ENCODE results near the gene HCRT. TPM values are rescaled to one million over a fixed set of nuclear protein-coding genes. Genes with fewer than 3 reads are reported as not detected.
A peak's percentile ranks its signal among the peaks of the same experiment; 100 is the strongest.

The HCRT gene
- polyA plus RNA-seq, 1 of the 3 experiments (the other 2 are of a cell fraction), result not detected

GRCh38 chr17:42136654-42137051, 48.6 kb downstream of the HCRT start:
- Histone ChIP-seq H3K4me2 (no peak overlapping the region), H3K36me3 (replicated peaks in 1 of 2; ENCODE audit: control insufficient read depth in 1 of 2, insufficient read depth in 2 of 2, low read length in 1 of 2) (peaks cover 14 to 16% of the 10 kb centered on the region in 2 experiments), H4K20me1 (ENCODE audit: insufficient read depth) (peaks cover 67% of the 10 kb centered on the region), H3K27me3 (ENCODE audit: insufficient read depth) (no peaks in the 10 kb centered on the region), H3K4me3 (ENCODE audit: low read depth in 2 of 2, low read length in 1 of 2) (no peak overlapping the region), H2AFZ (ENCODE audit: low read depth) (no peak overlapping the region), H3F3A (replicated peaks; ENCODE audit: insufficient read depth) (peaks cover 6% of the 10 kb centered on the region), H3K4me1 (ENCODE audit: control insufficient read depth in 1 of 2, insufficient read depth in 2 of 2, low read depth in 1 of 2, low read length in 1 of 2) (peaks cover 23 to 25% of the 10 kb centered on the region in 2 experiments; a peak in 3 of 4 replicates), H3K9me3 (no peaks in the 10 kb centered on the region), H3K79me2 (ENCODE audit: insufficient read depth) (peaks cover 96% of the 10 kb centered on the region), H3K9me2 (no peaks in the 10 kb centered on the region), H3K9ac (no peak overlapping the region), H3K27ac (ENCODE audit: low read depth in 2 of 2, low read length in 1 of 2) (no peak overlapping the region)
- WGBS (ENCODE audit: low lambda C conversion rate), result 90% methylated on average over 3 of the region's 3 CpGs
- POLR2A ChIA-PET, result no interaction called here
- CTCF ChIA-PET, result interaction anchor here (0.8 to 1.6 kb wide), 5 partner anchors 8 to 69 kb away, joined by 3 to 4 read pairs (median 3); no protein-coding TSS in a partner anchor
- TF ChIP-seq RAD21 (IDR thresholded peaks at IDR 0.05; ENCODE audit: low read length) (no peak), TEAD4 (IDR thresholded peaks at IDR 0.05; ENCODE audit: borderline replicate concordance, insufficient read depth) (no peak), CTCF (IDR thresholded peaks at IDR 0.05) (no peak), RCOR1 (IDR thresholded peaks at IDR 0.05; ENCODE audit: low read length) (no peak), EP300 (IDR thresholded peaks at IDR 0.05; ENCODE audit: borderline replicate concordance in 1 of 2, low read depth in 1 of 2, low read length in 1 of 2) (no peak), FOSL2 (IDR thresholded peaks at IDR 0.05; ENCODE audit: borderline replicate concordance, low read depth) (no peak)
- no peak for DNase-seq

GRCh38 chr17:42135664-42136653, 49.3 kb downstream of the HCRT start:
- no peaks in the 10 kb centered on the region for H3K9me2 ChIP-seq
- H3K36me3 ChIP-seq (replicated peaks in 1 of 2; ENCODE audit: control insufficient read depth in 1 of 2, insufficient read depth in 2 of 2, low read length in 1 of 2), result peaks cover 11 to 16% of the 10 kb centered on the region in 2 experiments
- 71% methylated on average over 15 of the region's 15 CpGs for WGBS (ENCODE audit: low lambda C conversion rate)
- H3K79me2 ChIP-seq (ENCODE audit: insufficient read depth), result peaks cover 96% of the 10 kb centered on the region
- H3K4me3 ChIP-seq (ENCODE audit: low read depth in 2 of 2, low read length in 1 of 2), result no peak overlapping the region
- H3K9me3 ChIP-seq, result no peaks in the 10 kb centered on the region
- no peak overlapping the region for H3K9ac ChIP-seq
- H4K20me1 ChIP-seq (ENCODE audit: insufficient read depth), result peaks cover 67% of the 10 kb centered on the region
- CTCF ChIA-PET, result interaction anchor here (0.5 to 2.9 kb wide), 7 partner anchors 9 to 393 kb away, joined by 3 to 13 read pairs (median 3); partner anchors contain the start of gene KCNH4
- DNase-seq, result no peak
- peaks cover 23 to 29% of the 10 kb centered on the region in 2 experiments; a peak in 3 of 4 replicates for H3K4me1 ChIP-seq (ENCODE audit: control insufficient read depth in 1 of 2, insufficient read depth in 2 of 2, low read depth in 1 of 2, low read length in 1 of 2)
- no peak overlapping the region for H3K4me2 ChIP-seq
- no peaks in the 10 kb centered on the region for H3K27me3 ChIP-seq (ENCODE audit: insufficient read depth)
- POLR2A ChIA-PET, result interaction anchor here (0.9 kb wide), 1 partner anchor 15 kb away, joined by 3 read pairs; the partner anchor contains the start of gene KAT2A
- peak overlapping the region; percentile 12 to 20; a peak in 1 of 4 replicates for H3K27ac ChIP-seq (ENCODE audit: low read depth in 2 of 2, low read length in 1 of 2)
- H3F3A ChIP-seq (replicated peaks; ENCODE audit: insufficient read depth), result peaks cover 6% of the 10 kb centered on the region
- no peak overlapping the region for H2AFZ ChIP-seq (ENCODE audit: low read depth)
- TF ChIP-seq IRF3 (IDR thresholded peaks at IDR 0.05; ENCODE audit: low read depth, low read length), result no peak
- no peak for TF ChIP-seq CHD2 (IDR thresholded peaks at IDR 0.05; ENCODE audit: low read length, partially characterized antibody)
- TF ChIP-seq GABPA (IDR thresholded peaks at IDR 0.05; ENCODE audit: low read depth), result no peak; the same call in 1 of the 2 replicates
- TF ChIP-seq NRF1 (IDR thresholded peaks at IDR 0.05; ENCODE audit: low read depth, low read length), result no peak
- no peak for TF ChIP-seq ZBTB33 (IDR thresholded peaks at IDR 0.05; ENCODE audit: borderline replicate concordance, low read depth)
- TF ChIP-seq PBX3 (IDR thresholded peaks at IDR 0.05), result no peak
- no peak for TF ChIP-seq RAD21 (IDR thresholded peaks at IDR 0.05; ENCODE audit: low read length)
- TF ChIP-seq TCF12 (IDR thresholded peaks at IDR 0.05), result no peak
- TF ChIP-seq FOXM1 (IDR thresholded peaks at IDR 0.05; ENCODE audit: low read depth), result no peak
- TF ChIP-seq JUND (IDR thresholded peaks at IDR 0.05), result no peak
- no peak for TF ChIP-seq TEAD4 (IDR thresholded peaks at IDR 0.05; ENCODE audit: borderline replicate concordance, insufficient read depth)
- no peak for TF ChIP-seq RXRA (IDR thresholded peaks at IDR 0.05; ENCODE audit: borderline replicate concordance, low read depth)
- no peak for TF ChIP-seq NFIC (IDR thresholded peaks at IDR 0.05; ENCODE audit: borderline replicate concordance)
- TF ChIP-seq EZH2phosphoT487 (IDR thresholded peaks at IDR 0.05; ENCODE audit: borderline replicate concordance, low read depth), result no peak
- TF ChIP-seq TAF1 (IDR thresholded peaks at IDR 0.05; ENCODE audit: borderline replicate concordance, low read depth, low read length), result no peak
- TF ChIP-seq FOXJ3 (CRISPR knock-in tag; IDR thresholded peaks at IDR 0.05), result no peak
